WERI-Rb-1 (cell line): ENCODE measurements around the gene FAM107A.

Experiments
- DNase-seq: peaks from one replicate; pipeline ENCODE4 v3.0.0-alpha.2; 2020
- H3K27ac ChIP-seq: fragments of 250-450 bp; sonication (Bioruptor Pico); 2 replicates; pipeline ENCODE4 v1.5.1; 2020; ENCODE audit warnings: mild to moderate bottlenecking, moderate library complexity
- H3K27me3 ChIP-seq: fragments of 250-450 bp; sonication (Bioruptor Pico); 2 replicates; pipeline ENCODE4 v1.5.1; 2021; ENCODE audit warnings: mild to moderate bottlenecking, low read depth, moderate library complexity; ENCODE audit not compliant: insufficient read depth, severe bottlenecking
- H3K36me3 ChIP-seq: fragments of 250-450 bp; sonication (Bioruptor Pico); 2 replicates; pipeline ENCODE4 v1.5.1; 2020; ENCODE audit warnings: mild to moderate bottlenecking, moderate library complexity
- H3K4me3 ChIP-seq: 2 replicates; pipeline ENCODE4 v1.5.1; 2011; ENCODE audit warnings: low read depth, mild to moderate bottlenecking, control low read depth, low read length
- H3K9me3 ChIP-seq: fragments of 250-450 bp; sonication (Bioruptor Pico); 2 replicates; pipeline ENCODE4 v1.5.1; 2021; ENCODE audit warnings: mild to moderate bottlenecking, moderate library complexity; ENCODE audit not compliant: severe bottlenecking
- CTCF ChIP-seq: IDR thresholded peaks from 2 replicates; pipeline ENCODE4 v1.5.1; 2011; ENCODE audit warnings: low read depth, mild to moderate bottlenecking, control low read depth, inconsistent platforms, low read length

Gene FAM107A

GRCh38 chr3:58553003-58553402 is 24.2 kb downstream of the FAM107A start:
- no peak for DNase-seq
- H3K27ac ChIP-seq, result no peak overlapping the region
- no peak for TF ChIP-seq CTCF

GRCh38 chr3:58551636-58552180 is 25.5 kb downstream of the FAM107A start:
- H3K27me3 ChIP-seq, result no peaks in the 10 kb centered on the region
- no peak for TF ChIP-seq CTCF
- H3K27ac ChIP-seq, result no peak overlapping the region
- no peaks in the 10 kb centered on the region for H3K36me3 ChIP-seq
- H3K9me3 ChIP-seq, result peaks cover 3% of the 10 kb centered on the region
- no peak for DNase-seq
- H3K4me3 ChIP-seq, result no peak overlapping the region

More at GRCh38 chr3:58553003-58553402, 24.2 kb downstream of the FAM107A start:
- no peaks in the 10 kb centered on the region for H3K36me3 ChIP-seq
- no peaks in the 10 kb centered on the region for H3K27me3 ChIP-seq
- peaks cover 3% of the 10 kb centered on the region for H3K9me3 ChIP-seq
- H3K4me3 ChIP-seq, result no peak overlapping the region

- H3K36me3 ChIP-seq, result no peaks in the 10 kb centered on the region
- no peak overlapping the region for H3K4me3 ChIP-seq
- no peak for TF ChIP-seq CTCF
- no peak overlapping the region for H3K27ac ChIP-seq
- H3K27me3 ChIP-seq, result no peaks in the 10 kb centered on the region
- no peak for DNase-seq
- H3K9me3 ChIP-seq, result peaks cover 5% of the 10 kb centered on the region
Observed at GRCh38 chr3:58544541-58544940, 32.6 kb downstream of the FAM107A start.

GRCh38 chr3:58540176-58540858 is 36.9 kb downstream of the FAM107A start:
- H3K4me3 ChIP-seq, result no peak overlapping the region
- DNase-seq, result no peak
- H3K36me3 ChIP-seq, result no peaks in the 10 kb centered on the region
- no peaks in the 10 kb centered on the region for H3K9me3 ChIP-seq
- no peak overlapping the region for H3K27ac ChIP-seq
- no peaks in the 10 kb centered on the region for H3K27me3 ChIP-seq
- TF ChIP-seq CTCF, result no peak

GRCh38 chr3:58539626-58540025 is 37.6 kb downstream of the FAM107A start:
- no peak for TF ChIP-seq CTCF
- DNase-seq, result no peak
- Histone ChIP-seq H3K27ac (no peak overlapping the region), H3K9me3 (no peaks in the 10 kb centered on the region), H3K4me3 (no peak overlapping the region), H3K36me3 (no peaks in the 10 kb centered on the region), H3K27me3 (no peaks in the 10 kb centered on the region)
